HEK293 (cell line): ENCODE results near the gene DGKQ.

Experiments
- CTCF ChIA-PET: fragments of 350-600 bp; formaldehyde crosslinking; extraction: SDS; loops from one replicate; lab custom pipeline; 2021; ENCODE audit warnings: antibody characterized with exemption; lab: Yijun Ruan, JAX
- POLR2A ChIA-PET: fragments of 300-600 bp; formaldehyde crosslinking; extraction: SDS; loops from one replicate; lab custom pipeline; 2020; ENCODE audit warnings: antibody characterized with exemption, inconsistent platforms; lab: Yijun Ruan, JAX
- H3K27ac ChIP-seq: fragments of 200-500 bp; sonication (Bioruptor generic); 2 replicates; pipeline ENCODE4 v1.5.1; 2014; ENCODE audit warnings: low read depth, low read length, control low read depth, inconsistent platforms; ENCODE audit errors: extremely low read depth
- H3K36me3 ChIP-seq, 2 experiments: fragments of 200-500 bp in 1 of 2; sonication (Bioruptor generic) in 1 of 2; 1 replicate in 1 of 2; 2 replicates in 1 of 2; pipeline ENCODE4 v1.5.1; 2014 to 2017; ENCODE audit warnings: inconsistent platforms in 2 of 2, low read length in 2 of 2; ENCODE audit not compliant: control insufficient read depth in 2 of 2, insufficient read depth in 1 of 2
- H3K4me1 ChIP-seq: fragments of 200-500 bp; sonication (Bioruptor generic); 2 replicates; pipeline ENCODE4 v1.5.1; 2014; ENCODE audit warnings: mild to moderate bottlenecking, low read length, inconsistent platforms; ENCODE audit not compliant: control insufficient read depth, insufficient read depth
- H3K4me3 ChIP-seq: 2 replicates; pipeline ENCODE4 v1.5.1; 2011; ENCODE audit warnings: low read depth, mild to moderate bottlenecking, control low read depth, low read length, moderate library complexity
- H3K9me3 ChIP-seq: fragments of 200-500 bp; sonication (Bioruptor generic); 2 replicates; pipeline ENCODE4 v1.5.1; 2014; ENCODE audit warnings: low read depth, low read length, inconsistent platforms; ENCODE audit not compliant: control insufficient read depth, insufficient read depth
- GLIS2 ChIP-seq: fragments of 450-650 bp; formaldehyde crosslinking; IDR thresholded peaks from 2 replicates; pipeline ENCODE4 v1.5.1; 2016; ENCODE audit warnings: missing biosample characterization, missing genetic modification characterization
- KLF10 ChIP-seq: fragments of 450-650 bp; IDR thresholded peaks from 2 replicates; pipeline ENCODE4 v1.5.1; 2018; ENCODE audit warnings: missing biosample characterization, mild to moderate bottlenecking, missing genetic modification characterization
- KLF7 ChIP-seq: fragments of 450-650 bp; formaldehyde crosslinking; IDR thresholded peaks from 2 replicates; pipeline ENCODE4 v1.5.1; 2016; ENCODE audit warnings: missing biosample characterization, missing genetic modification characterization, borderline replicate concordance
- KLF8 ChIP-seq: fragments of 450-650 bp; formaldehyde crosslinking; IDR thresholded peaks from 2 replicates; pipeline ENCODE4 v1.5.1; 2016; ENCODE audit warnings: missing biosample characterization, missing genetic modification characterization
- MYNN ChIP-seq: fragments of 450-650 bp; formaldehyde crosslinking; IDR thresholded peaks from 2 replicates; pipeline ENCODE4 v1.5.1; 2016; ENCODE audit warnings: missing biosample characterization, missing genetic modification characterization, borderline replicate concordance
- OSR2 ChIP-seq: fragments of 450-650 bp; formaldehyde crosslinking; IDR thresholded peaks from 2 replicates; pipeline ENCODE4 v1.5.1; 2016; ENCODE audit warnings: missing biosample characterization, missing genetic modification characterization
- REPIN1 ChIP-seq: fragments of 450-650 bp; formaldehyde crosslinking; IDR thresholded peaks from 2 replicates; pipeline ENCODE4 v1.5.1; 2017; ENCODE audit warnings: missing biosample characterization, missing genetic modification characterization, low read depth
- SALL2 ChIP-seq: fragments of 450-650 bp; formaldehyde crosslinking; IDR thresholded peaks from 2 replicates; pipeline ENCODE4 v1.5.0; 2017; ENCODE audit warnings: missing biosample characterization, mild to moderate bottlenecking, missing genetic modification characterization, borderline replicate concordance
- WT1 ChIP-seq: fragments of 450-650 bp; formaldehyde crosslinking; IDR thresholded peaks from 2 replicates; pipeline ENCODE4 v1.5.1; 2016; ENCODE audit warnings: missing biosample characterization, missing genetic modification characterization
- ZBTB48 ChIP-seq: fragments of 450-650 bp; formaldehyde crosslinking; IDR thresholded peaks from 2 replicates; pipeline ENCODE4 v1.5.1; 2016; ENCODE audit warnings: missing biosample characterization, missing genetic modification characterization
- ZFP37 ChIP-seq: fragments of 450-650 bp; formaldehyde crosslinking; IDR thresholded peaks from 2 replicates; pipeline ENCODE4 v1.5.1; 2016; ENCODE audit warnings: missing biosample characterization, missing genetic modification characterization
- ZNF221 ChIP-seq: fragments of 450-650 bp; formaldehyde crosslinking; IDR thresholded peaks from 2 replicates; pipeline ENCODE4 v1.5.1; 2017; ENCODE audit warnings: missing biosample characterization, missing genetic modification characterization, borderline replicate concordance
- ZNF223 ChIP-seq: fragments of 450-650 bp; formaldehyde crosslinking; IDR thresholded peaks from 2 replicates; pipeline ENCODE4 v1.5.1; 2016; ENCODE audit warnings: missing biosample characterization, missing genetic modification characterization
- ZNF350 ChIP-seq: fragments of 450-650 bp; formaldehyde crosslinking; IDR thresholded peaks from 2 replicates; pipeline ENCODE4 v1.5.0; 2017; ENCODE audit warnings: missing biosample characterization, mild to moderate bottlenecking, missing genetic modification characterization
- ZNF510 ChIP-seq: fragments of 450-650 bp; formaldehyde crosslinking; IDR thresholded peaks from 2 replicates; pipeline ENCODE4 v1.5.1; 2018; ENCODE audit warnings: mild to moderate bottlenecking, missing genetic modification characterization, missing biosample characterization; ENCODE audit not compliant: insufficient replicate concordance
- ZNF529 ChIP-seq: fragments of 450-650 bp; formaldehyde crosslinking; IDR thresholded peaks from 2 replicates; pipeline ENCODE4 v1.5.1; 2017; ENCODE audit warnings: missing genetic modification characterization, missing biosample characterization; ENCODE audit not compliant: insufficient replicate concordance
- ZNF561 ChIP-seq: fragments of 450-650 bp; IDR thresholded peaks from 2 replicates; pipeline ENCODE4 v1.5.1; 2018; ENCODE audit warnings: missing biosample characterization, missing genetic modification characterization, borderline replicate concordance
- ZNF670 ChIP-seq: fragments of 450-650 bp; formaldehyde crosslinking; IDR thresholded peaks from 2 replicates; pipeline ENCODE4 v1.5.1; 2016; ENCODE audit warnings: missing biosample characterization, missing genetic modification characterization, low read depth
- ZNF776 ChIP-seq: fragments of 450-650 bp; formaldehyde crosslinking; IDR thresholded peaks from 2 replicates; pipeline ENCODE4 v1.5.0; 2017; ENCODE audit warnings: missing biosample characterization, missing genetic modification characterization, borderline replicate concordance
- ZNF777 ChIP-seq: fragments of 450-650 bp; formaldehyde crosslinking; IDR thresholded peaks from 2 replicates; pipeline ENCODE4 v1.5.1; 2017; ENCODE audit warnings: missing biosample characterization, missing genetic modification characterization, borderline replicate concordance
- ZSCAN30 ChIP-seq: fragments of 450-650 bp; IDR thresholded peaks from 2 replicates; pipeline ENCODE4 v1.5.1; 2018; ENCODE audit warnings: missing biosample characterization, mild to moderate bottlenecking, missing genetic modification characterization, moderate library complexity
- TF ChIP-seq, protein P1 (sequence below): fragments of 450-650 bp; formaldehyde crosslinking; IDR thresholded peaks from 2 replicates; pipeline ENCODE4 v1.5.1; 2017; ENCODE audit warnings: missing biosample characterization, missing genetic modification characterization
- TF ChIP-seq, protein P2 (sequence below): fragments of 450-650 bp; formaldehyde crosslinking; IDR thresholded peaks from 2 replicates; pipeline ENCODE4 v1.5.1; 2017; ENCODE audit warnings: missing biosample characterization, mild to moderate bottlenecking, missing genetic modification characterization, moderate library complexity
- TF ChIP-seq, protein P3 (sequence below): fragments of 450-650 bp; formaldehyde crosslinking; IDR thresholded peaks from 2 replicates; pipeline ENCODE4 v1.5.1; 2017; ENCODE audit warnings: missing biosample characterization, missing genetic modification characterization

DGKQ gene

DNA sequence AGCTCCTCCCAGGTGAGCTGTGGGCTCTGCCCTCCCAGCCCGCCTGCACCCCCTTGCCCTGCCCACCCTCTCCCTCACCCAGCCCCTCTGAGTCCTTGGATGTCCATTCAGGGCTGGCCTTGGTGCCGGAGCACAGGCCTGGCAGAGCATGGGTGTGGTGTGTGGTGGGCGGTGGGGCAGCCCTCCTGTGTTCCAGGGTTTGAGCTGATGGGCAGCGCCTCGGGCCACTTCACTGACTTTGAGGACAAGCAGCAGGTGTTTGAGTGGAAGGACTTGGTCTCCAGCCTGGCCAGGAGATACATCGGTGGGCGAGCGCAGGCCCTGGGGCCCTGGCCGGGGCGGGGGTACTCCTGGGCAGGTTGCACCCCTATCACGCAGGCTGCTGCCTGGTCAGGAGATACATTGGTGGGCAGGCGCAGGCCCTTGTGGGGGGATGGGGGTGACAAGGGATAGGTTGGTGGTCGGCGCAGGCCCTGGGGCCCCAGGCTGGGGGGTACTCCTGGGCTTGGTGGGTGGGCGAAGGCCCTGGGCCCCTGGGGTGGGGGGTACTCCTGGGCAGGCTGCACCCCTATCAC is 27.4 kb upstream of the DGKQ start (continued):
- TF ChIP-seq, protein P1, sequence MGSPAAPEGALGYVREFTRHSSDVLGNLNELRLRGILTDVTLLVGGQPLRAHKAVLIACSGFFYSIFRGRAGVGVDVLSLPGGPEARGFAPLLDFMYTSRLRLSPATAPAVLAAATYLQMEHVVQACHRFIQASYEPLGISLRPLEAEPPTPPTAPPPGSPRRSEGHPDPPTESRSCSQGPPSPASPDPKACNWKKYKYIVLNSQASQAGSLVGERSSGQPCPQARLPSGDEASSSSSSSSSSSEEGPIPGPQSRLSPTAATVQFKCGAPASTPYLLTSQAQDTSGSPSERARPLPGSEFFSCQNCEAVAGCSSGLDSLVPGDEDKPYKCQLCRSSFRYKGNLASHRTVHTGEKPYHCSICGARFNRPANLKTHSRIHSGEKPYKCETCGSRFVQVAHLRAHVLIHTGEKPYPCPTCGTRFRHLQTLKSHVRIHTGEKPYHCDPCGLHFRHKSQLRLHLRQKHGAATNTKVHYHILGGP (tag by site-specific recombination): no peak
- TF ChIP-seq ZNF777 (no peak), ZNF529 (tag by site-specific recombination) (no peak), ZNF510 (no peak), ZNF670 (tag by site-specific recombination) (no peak), MYNN (tag by site-specific recombination) (no peak)

DNA sequence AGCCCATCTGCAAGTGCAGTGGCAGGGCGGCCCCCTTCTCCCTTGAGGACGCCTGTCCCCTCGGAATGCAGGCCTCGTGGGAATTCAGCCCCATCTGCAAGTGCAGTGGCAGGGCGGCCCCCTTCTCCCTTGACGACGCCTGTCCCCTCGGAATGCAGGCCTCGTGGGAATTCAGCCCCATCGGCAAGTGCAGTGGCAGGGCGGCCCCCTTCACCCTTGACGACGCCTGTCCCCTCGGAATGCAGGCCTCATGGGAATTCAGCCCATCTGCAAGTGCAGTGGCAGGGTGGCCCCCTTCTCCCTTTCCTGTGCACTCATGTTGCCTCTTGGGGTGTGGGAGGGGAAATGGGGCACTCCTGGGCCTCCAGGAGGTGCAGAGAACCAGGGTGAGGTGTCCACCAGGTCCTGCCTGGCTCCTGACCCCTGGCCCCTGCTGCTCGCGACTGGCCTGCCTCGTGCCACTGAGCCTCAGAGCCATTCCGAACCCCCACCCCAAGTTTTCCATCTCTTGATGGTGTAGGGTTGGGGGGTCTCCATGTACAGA is 26.6 kb upstream of the DGKQ start:
- H3K9me3 ChIP-seq: no peaks in the 10 kb centered on the region
- no peak overlapping the region for H3K27ac ChIP-seq
- ChIA-PET CTCF (no interaction called here), POLR2A (no interaction called here)
- no peaks in the 10 kb centered on the region; the same call in 1 of the 2 replicates for H3K4me1 ChIP-seq
- TF ChIP-seq KLF8 (tag by site-specific recombination): no peak
- TF ChIP-seq REPIN1: no peak
- TF ChIP-seq OSR2 (tag by site-specific recombination): no peak
- TF ChIP-seq ZNF221 (tag by site-specific recombination): no peak
- no peak for TF ChIP-seq GLIS2 (tag by site-specific recombination)
- no peak for TF ChIP-seq WT1 (tag by site-specific recombination)
- TF ChIP-seq, protein P2, sequence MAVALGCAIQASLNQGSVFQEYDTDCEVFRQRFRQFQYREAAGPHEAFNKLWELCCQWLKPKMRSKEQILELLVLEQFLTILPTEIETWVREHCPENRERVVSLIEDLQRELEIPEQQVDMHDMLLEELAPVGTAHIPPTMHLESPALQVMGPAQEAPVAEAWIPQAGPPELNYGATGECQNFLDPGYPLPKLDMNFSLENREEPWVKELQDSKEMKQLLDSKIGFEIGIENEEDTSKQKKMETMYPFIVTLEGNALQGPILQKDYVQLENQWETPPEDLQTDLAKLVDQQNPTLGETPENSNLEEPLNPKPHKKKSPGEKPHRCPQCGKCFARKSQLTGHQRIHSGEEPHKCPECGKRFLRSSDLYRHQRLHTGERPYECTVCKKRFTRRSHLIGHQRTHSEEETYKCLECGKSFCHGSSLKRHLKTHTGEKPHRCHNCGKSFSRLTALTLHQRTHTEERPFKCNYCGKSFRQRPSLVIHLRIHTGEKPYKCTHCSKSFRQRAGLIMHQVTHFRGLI (tag by site-specific recombination): no peak
- no peak for TF ChIP-seq KLF7
- TF ChIP-seq ZNF223: no peak
- TF ChIP-seq ZFP37 (tag by site-specific recombination): no peak
- TF ChIP-seq ZBTB48: no peak
- TF ChIP-seq SALL2 (tag by site-specific recombination): no peak
- TF ChIP-seq ZNF561 (tag by site-specific recombination): no peak
- TF ChIP-seq, protein P3, sequence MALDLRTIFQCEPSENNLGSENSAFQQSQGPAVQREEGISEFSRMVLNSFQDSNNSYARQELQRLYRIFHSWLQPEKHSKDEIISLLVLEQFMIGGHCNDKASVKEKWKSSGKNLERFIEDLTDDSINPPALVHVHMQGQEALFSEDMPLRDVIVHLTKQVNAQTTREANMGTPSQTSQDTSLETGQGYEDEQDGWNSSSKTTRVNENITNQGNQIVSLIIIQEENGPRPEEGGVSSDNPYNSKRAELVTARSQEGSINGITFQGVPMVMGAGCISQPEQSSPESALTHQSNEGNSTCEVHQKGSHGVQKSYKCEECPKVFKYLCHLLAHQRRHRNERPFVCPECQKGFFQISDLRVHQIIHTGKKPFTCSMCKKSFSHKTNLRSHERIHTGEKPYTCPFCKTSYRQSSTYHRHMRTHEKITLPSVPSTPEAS (tag by site-specific recombination): no peak
- no peak for TF ChIP-seq KLF10 (tag by site-specific recombination)
- TF ChIP-seq ZNF776 (tag by site-specific recombination): no peak
- TF ChIP-seq ZSCAN30: no peak
- TF ChIP-seq ZNF350 (tag by site-specific recombination): no peak
- no peak overlapping the region for H3K4me3 ChIP-seq
- no peaks in the 10 kb centered on the region for H3K36me3 ChIP-seq
